Measurements from ENCODE around the gene LPAR1. TPM values are rescaled to one million over a fixed set of nuclear protein-coding genes. Genes with fewer than 3 reads are reported as not detected.

LPAR1 gene
- total RNA-seq, 1 donor from 2014 or later, result 36.0 TPM

DNA sequence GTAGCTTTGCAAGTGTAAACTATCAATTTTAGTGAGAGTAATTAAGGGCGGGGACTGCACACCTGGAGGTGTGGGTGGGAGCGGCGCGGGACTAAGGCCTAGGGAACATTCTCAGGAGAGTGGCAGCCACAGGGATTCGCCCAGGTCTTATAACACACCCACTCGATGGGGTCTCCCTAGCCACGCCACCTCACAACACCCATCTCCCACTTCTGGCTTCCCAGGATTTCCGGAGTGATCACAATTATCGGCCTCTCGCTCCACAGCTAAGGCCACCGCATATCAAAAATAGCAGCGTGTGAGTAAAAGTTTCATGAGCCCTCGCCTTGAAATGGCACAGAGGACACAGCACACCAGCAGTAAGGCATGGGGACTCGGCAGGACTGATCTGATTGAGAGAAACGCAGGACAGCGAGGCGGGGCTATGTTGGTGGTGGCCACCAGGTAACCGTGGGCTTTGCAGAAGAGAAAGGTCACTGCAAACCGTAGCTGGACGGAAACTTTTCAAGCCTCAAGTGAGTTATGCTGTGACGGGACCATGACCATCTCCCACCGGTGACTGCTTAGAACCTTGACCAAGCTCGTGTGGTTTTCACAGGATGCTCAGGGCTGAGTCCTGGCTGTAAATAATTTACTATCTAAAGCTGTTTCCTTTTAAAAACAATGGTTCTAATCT lies 1.1 kb upstream of the LPAR1 start:
- H4K20me1 ChIP-seq (ENCODE audit: low read depth), result peaks cover 21% of the 10 kb centered on the region
- no peak overlapping the region for H3K27ac ChIP-seq
- H3K9me3 ChIP-seq (ENCODE audit: low read depth), result no peaks in the 10 kb centered on the region
- H3K36me3 ChIP-seq, result no peaks in the 10 kb centered on the region
- H3K27me3 ChIP-seq, result peaks cover 22% of the 10 kb centered on the region
- no peak overlapping the region for H3K9ac ChIP-seq
- Mint-ChIP-seq H3K27me3 (ENCODE audit: insufficient read depth, low read depth) (peaks cover 13% of the 10 kb centered on the region), H3K27ac (peak overlapping the region; percentile 95), H3K4me3 (peak overlapping the region; percentile 94), H3K36me3 (no peaks in the 10 kb centered on the region), H3K9me3 (no peaks in the 10 kb centered on the region), H3K4me1 (peaks cover 24% of the 10 kb centered on the region)
- TF ChIP-seq EZH2phosphoT487 (IDR thresholded peaks at IDR 0.05), result no peak
- TF ChIP-seq EZH2 (IDR thresholded peaks at IDR 0.05), result no peak
- TF ChIP-seq, protein P1, sequence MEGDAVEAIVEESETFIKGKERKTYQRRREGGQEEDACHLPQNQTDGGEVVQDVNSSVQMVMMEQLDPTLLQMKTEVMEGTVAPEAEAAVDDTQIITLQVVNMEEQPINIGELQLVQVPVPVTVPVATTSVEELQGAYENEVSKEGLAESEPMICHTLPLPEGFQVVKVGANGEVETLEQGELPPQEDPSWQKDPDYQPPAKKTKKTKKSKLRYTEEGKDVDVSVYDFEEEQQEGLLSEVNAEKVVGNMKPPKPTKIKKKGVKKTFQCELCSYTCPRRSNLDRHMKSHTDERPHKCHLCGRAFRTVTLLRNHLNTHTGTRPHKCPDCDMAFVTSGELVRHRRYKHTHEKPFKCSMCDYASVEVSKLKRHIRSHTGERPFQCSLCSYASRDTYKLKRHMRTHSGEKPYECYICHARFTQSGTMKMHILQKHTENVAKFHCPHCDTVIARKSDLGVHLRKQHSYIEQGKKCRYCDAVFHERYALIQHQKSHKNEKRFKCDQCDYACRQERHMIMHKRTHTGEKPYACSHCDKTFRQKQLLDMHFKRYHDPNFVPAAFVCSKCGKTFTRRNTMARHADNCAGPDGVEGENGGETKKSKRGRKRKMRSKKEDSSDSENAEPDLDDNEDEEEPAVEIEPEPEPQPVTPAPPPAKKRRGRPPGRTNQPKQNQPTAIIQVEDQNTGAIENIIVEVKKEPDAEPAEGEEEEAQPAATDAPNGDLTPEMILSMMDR (IDR thresholded peaks at IDR 0.05), result no peak
- DNase-seq (ENCODE audit: low spot score), result peak; percentile 35
- peaks cover 34% of the 10 kb centered on the region for H3K79me2 ChIP-seq (ENCODE audit: low read depth)
- peaks cover 27% of the 10 kb centered on the region for H3F3A ChIP-seq (ENCODE audit: low read depth)
- H3K4me3 ChIP-seq, result peak overlapping the region; percentile 98
- H2AFZ ChIP-seq (replicated peaks), result peak overlapping the region; percentile 80
- peaks cover 15% of the 10 kb centered on the region for H3K4me1 ChIP-seq
- H3K4me2 ChIP-seq, result peak overlapping the region; percentile 86

DNA sequence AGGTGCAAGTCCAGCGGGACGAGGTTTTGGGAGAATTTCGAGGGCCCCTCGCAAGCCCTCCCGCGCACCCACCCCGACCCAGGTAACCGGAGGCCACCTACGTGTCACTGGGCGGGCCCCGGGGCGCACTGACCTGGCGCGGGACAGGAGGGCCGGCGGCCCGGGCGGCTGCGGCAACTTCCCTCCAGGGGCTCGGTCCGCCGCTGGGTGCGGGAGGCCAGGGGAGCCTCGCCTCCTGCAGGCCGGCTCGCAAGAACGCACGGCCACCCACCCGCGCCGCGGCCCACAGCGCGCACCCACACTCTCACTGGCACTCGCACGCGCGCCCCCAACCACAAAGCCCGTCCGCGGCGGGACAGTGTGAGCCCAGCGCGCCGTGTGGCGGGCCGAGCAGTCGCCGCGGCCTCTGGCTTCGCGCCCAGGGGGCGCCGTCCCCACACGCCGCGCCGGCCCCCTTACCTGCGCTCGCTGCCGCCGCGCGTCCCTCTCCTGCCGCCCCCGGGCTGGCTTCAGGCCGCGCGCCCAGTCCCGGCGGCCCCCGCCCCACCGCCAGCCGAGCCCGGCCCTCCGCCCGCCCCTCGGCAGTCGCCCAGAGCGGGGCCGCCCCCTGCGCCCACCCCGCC lies 451 bp downstream of the LPAR1 start:
- H3K4me1 Mint-ChIP-seq, result peaks cover 24% of the 10 kb centered on the region
- H3K9me3 Mint-ChIP-seq, result no peaks in the 10 kb centered on the region
- H3K4me1 ChIP-seq, result peaks cover 15% of the 10 kb centered on the region
- peak; percentile 92 for DNase-seq (ENCODE audit: low spot score)
- H3K4me3 ChIP-seq, result peak overlapping the region; percentile 98
- no peak overlapping the region for H3K27ac ChIP-seq
- H3F3A ChIP-seq (ENCODE audit: low read depth), result peaks cover 27% of the 10 kb centered on the region
- H2AFZ ChIP-seq (replicated peaks), result peak overlapping the region; percentile 91
- TF ChIP-seq, protein P1 (IDR thresholded peaks at IDR 0.05), result peak; percentile 52
- TF ChIP-seq EZH2 (IDR thresholded peaks at IDR 0.05), result no peak
- H3K9ac ChIP-seq, result peak overlapping the region; percentile 55
- H3K9me3 ChIP-seq (ENCODE audit: low read depth), result no peaks in the 10 kb centered on the region
- H4K20me1 ChIP-seq (ENCODE audit: low read depth), result peaks cover 35% of the 10 kb centered on the region
- no peaks in the 10 kb centered on the region for H3K36me3 ChIP-seq
- peak overlapping the region; percentile 86 for H3K4me2 ChIP-seq
- peaks cover 13% of the 10 kb centered on the region for H3K27me3 Mint-ChIP-seq (ENCODE audit: insufficient read depth, low read depth)
- H3K27me3 ChIP-seq, result peaks cover 22% of the 10 kb centered on the region
- peaks cover 50% of the 10 kb centered on the region for H3K79me2 ChIP-seq (ENCODE audit: low read depth)
- peak overlapping the region; percentile 88 for H3K4me3 Mint-ChIP-seq
- no peak overlapping the region for H3K27ac Mint-ChIP-seq
- no peaks in the 10 kb centered on the region for H3K36me3 Mint-ChIP-seq

DNA sequence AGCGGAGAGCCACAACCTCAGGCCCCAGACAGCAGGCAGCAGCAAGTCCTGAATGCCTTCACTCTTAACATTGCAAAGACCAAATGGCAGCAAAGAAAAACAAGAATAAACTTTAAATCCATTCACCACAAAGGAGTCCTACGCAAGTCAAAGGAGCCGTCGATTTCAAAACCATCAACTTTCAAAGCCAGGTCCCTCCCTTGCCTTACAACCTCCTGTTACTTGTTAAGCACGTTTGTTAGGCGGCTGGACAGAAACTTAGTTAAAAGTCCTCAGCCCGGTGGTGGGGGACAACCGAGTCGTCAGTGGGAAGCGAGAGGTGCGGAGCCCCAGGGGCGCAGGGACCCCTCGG lies 938 bp downstream of the LPAR1 start:
- Mint-ChIP-seq H3K27ac (peak overlapping the region; percentile 32), H3K4me1 (peaks cover 24% of the 10 kb centered on the region), H3K27me3 (ENCODE audit: insufficient read depth, low read depth) (peaks cover 13% of the 10 kb centered on the region), H3K36me3 (peaks cover 2% of the 10 kb centered on the region), H3K4me3 (peak overlapping the region; percentile 88), H3K9me3 (no peaks in the 10 kb centered on the region)
- peak; percentile 61 for DNase-seq (ENCODE audit: low spot score)
- Histone ChIP-seq H3K27me3 (peaks cover 22% of the 10 kb centered on the region), H3K4me2 (peak overlapping the region; percentile 86), H4K20me1 (ENCODE audit: low read depth) (peaks cover 38% of the 10 kb centered on the region), H3K4me1 (peaks cover 19% of the 10 kb centered on the region), H3K27ac (no peak overlapping the region), H3K4me3 (peak overlapping the region; percentile 98), H3K36me3 (no peaks in the 10 kb centered on the region), H3K9ac (peak overlapping the region; percentile 55), H3K9me3 (ENCODE audit: low read depth) (no peaks in the 10 kb centered on the region), H2AFZ (replicated peaks) (peak overlapping the region; percentile 91), H3K79me2 (ENCODE audit: low read depth) (peaks cover 55% of the 10 kb centered on the region), H3F3A (ENCODE audit: low read depth) (peaks cover 27% of the 10 kb centered on the region)
- TF ChIP-seq EZH2phosphoT487 (IDR thresholded peaks at IDR 0.05) (no peak), EZH2 (IDR thresholded peaks at IDR 0.05) (no peak)
- TF ChIP-seq, protein P1 (IDR thresholded peaks at IDR 0.05), result no peak
